HG03378 (cell line): ENCODE measurements around the gene MAPK11.

ENCODE experiments used
- ATAC-seq: cut with Tn5 transposase; IDR thresholded peaks from one replicate; pipeline ENCODE4 v1.9.1; 2021; ENCODE audit warnings: mild to moderate bottlenecking, moderate library complexity; ENCODE audit not compliant: unreplicated experiment

Gene MAPK11

GRCh38 chr22:50227579-50228215 lies 42.5 kb downstream of the MAPK11 start:
- ATAC-seq = no peak

GRCh38 chr22:50226875-50227165 lies 43.4 kb downstream of the MAPK11 start:
- ATAC-seq = no peak

- ATAC-seq = no peak
These were observed 43.9 kb downstream of the MAPK11 start for GRCh38 chr22:50226063-50226874.

- ATAC-seq = no peak
These were observed 44.8 kb downstream of the MAPK11 start for GRCh38 chr22:50225200-50225969.

GRCh38 chr22:50224071-50224470 lies 46.1 kb downstream of the MAPK11 start:
- no peak for ATAC-seq

GRCh38 chr22:50222508-50222907 lies 47.7 kb downstream of the MAPK11 start:
- no peak for ATAC-seq

GRCh38 chr22:50221410-50222300 lies 48.5 kb downstream of the MAPK11 start:
- ATAC-seq = no peak

GRCh38 chr22:50220603-50221409 lies 49.4 kb downstream of the MAPK11 start:
- ATAC-seq = no peak

- no peak for ATAC-seq
These were observed 50.2 kb downstream of the MAPK11 start for GRCh38 chr22:50219800-50220602.

GRCh38 chr22:50218996-50219727 lies 51.0 kb downstream of the MAPK11 start:
- no peak for ATAC-seq

- ATAC-seq = no peak
These were observed 51.8 kb downstream of the MAPK11 start for GRCh38 chr22:50218153-50218995.

- no peak for ATAC-seq
These were observed 52.5 kb downstream of the MAPK11 start for GRCh38 chr22:50217543-50218152.

- ATAC-seq = no peak
These were observed 53.3 kb downstream of the MAPK11 start for GRCh38 chr22:50216684-50217520.

GRCh38 chr22:50216055-50216683 lies 54.0 kb downstream of the MAPK11 start:
- ATAC-seq = no peak

GRCh38 chr22:50215297-50216054 lies 54.7 kb downstream of the MAPK11 start:
- no peak for ATAC-seq
